A549 (cell line): ENCODE data around the gene PLA2G2A. TPM values are rescaled to one million over a fixed set of nuclear protein-coding genes. Genes with fewer than 3 reads are reported as not detected.

Source experiments
- ATAC-seq, 2 experiments: fragments of 200-7000 bp in 1 of 2; fragments of >200 bp in 1 of 2; cut with Nextera tagmentation in 1 of 2; cut with Tn5 transposase in 1 of 2; 3 replicates each; pipeline versions ENCODE4 v1.8.0 to v1.9.1; 2018 to 2020; ENCODE audit warnings: mild to moderate bottlenecking in 1 of 2, moderate library complexity in 1 of 2
- CTCF ChIA-PET: fragments of 300-600 bp; sonication (Branson Sonifier 250); formaldehyde crosslinking; extraction: SDS; loops from one replicate; lab custom pipeline; 2021; ENCODE audit warnings: antibody characterized with exemption, inconsistent platforms; lab: Yijun Ruan, JAX
- POLR2A ChIA-PET: fragments of 350-600 bp; formaldehyde crosslinking; extraction: SDS; loops from one replicate; lab custom pipeline; 2021; ENCODE audit warnings: antibody characterized with exemption, inconsistent platforms; lab: Yijun Ruan, JAX
- DNase-seq, 2 experiments: peaks; one replicate each; pipeline versions ENCODE4 v3.0.0 to v3.0.0-alpha.2; 2011 to 2016; ENCODE audit warnings: low read depth in 1 of 2, low spot score in 1 of 2
- FAIRE-seq: peaks from 2 replicates; lab custom pipeline; 2011; peaks lifted over from hg19 to GRCh38; lab: Jason Lieb, UNC
- H3K27ac ChIP-seq, 2 experiments: fragments of >200 bp; sonication (Bioruptor Twin); formaldehyde crosslinking; 3 replicates each; pipeline ENCODE4 v1.5.1; 2016 to 2017
- H3K4me1 ChIP-seq: fragments of >200 bp; sonication (Bioruptor Twin); formaldehyde crosslinking; 3 replicates; pipeline ENCODE4 v1.6.1; 2016
- H3K4me2 ChIP-seq: fragments of >200 bp; sonication (Bioruptor Twin); formaldehyde crosslinking; 3 replicates; pipeline ENCODE4 v1.6.1; 2016
- H3K4me3 ChIP-seq: fragments of >200 bp; sonication (Bioruptor Twin); formaldehyde crosslinking; 3 replicates; pipeline ENCODE4 v1.5.1; 2016
- H3K9me3 ChIP-seq: fragments of >200 bp; sonication (Bioruptor Twin); formaldehyde crosslinking; 3 replicates; pipeline ENCODE4 v1.6.1; 2016
- BHLHE40 ChIP-seq: IDR thresholded peaks from 2 replicates; pipeline ENCODE4 v1.6.1; 2012; ENCODE audit warnings: low read depth, low read length, inconsistent platforms
- CEBPB ChIP-seq, 2 experiments: fragments of >200 bp in 1 of 2; sonication (Bioruptor Twin) in 1 of 2; formaldehyde crosslinking in 1 of 2; IDR thresholded peaks; 2 replicates each; pipeline ENCODE4 v1.6.1; 2012 to 2016
- CHD2 ChIP-seq: fragments of 150-350 bp; IDR thresholded peaks from 2 replicates; pipeline ENCODE4 v1.6.1; 2014; ENCODE audit warnings: low read length; ENCODE audit not compliant: partially characterized antibody
- HES2 ChIP-seq: fragments of >200 bp; sonication (Bioruptor Twin); formaldehyde crosslinking; IDR thresholded peaks from 2 replicates; pipeline ENCODE4 v1.6.1; 2016
- HMGXB4 ChIP-seq: fragments of 250-450 bp; sonication (Bioruptor Pico); IDR thresholded peaks from 2 replicates; pipeline ENCODE4 v1.5.0; 2021; ENCODE audit warnings: mild to moderate bottlenecking, moderate library complexity, borderline replicate concordance
- HOXA7 ChIP-seq: fragments of 250-450 bp; sonication (Bioruptor Pico); IDR thresholded peaks from 2 replicates; pipeline ENCODE4 v1.5.0; 2020; ENCODE audit warnings: mild to moderate bottlenecking, moderate library complexity
- HOXB13 ChIP-seq: fragments of 250-450 bp; sonication (Bioruptor Pico); IDR thresholded peaks from 2 replicates; pipeline ENCODE4 v1.5.0; 2020; ENCODE audit warnings: low read depth, mild to moderate bottlenecking, moderate library complexity
- HOXB5 ChIP-seq: fragments of 250-450 bp; sonication (Bioruptor Pico); IDR thresholded peaks from 2 replicates; pipeline ENCODE4 v1.5.0; 2020; ENCODE audit warnings: mild to moderate bottlenecking, moderate library complexity
- JUNB ChIP-seq: fragments of >200 bp; sonication (Bioruptor Twin); formaldehyde crosslinking; IDR thresholded peaks from 2 replicates; pipeline ENCODE4 v1.6.1; 2016
- MAFK ChIP-seq: fragments of 450-650 bp; IDR thresholded peaks from 2 replicates; pipeline ENCODE4 v1.6.1; 2014; ENCODE audit not compliant: partially characterized antibody
- RAD21 ChIP-seq, 2 experiments: fragments of >200 bp in 1 of 2; sonication (Bioruptor Twin) in 1 of 2; formaldehyde crosslinking in 1 of 2; IDR thresholded peaks in 1 of 2; conservative IDR thresholded peaks in 1 of 2; 2 replicates in 1 of 2; 3 replicates in 1 of 2; pipeline ENCODE4 v1.6.1; 2012 to 2018; ENCODE audit warnings: inconsistent platforms in 1 of 2
- RARB ChIP-seq: fragments of 250-450 bp; sonication (Bioruptor Pico); IDR thresholded peaks from 2 replicates; pipeline ENCODE4 v1.8.0; 2021; ENCODE audit warnings: mild to moderate bottlenecking, moderate library complexity
- SMC3 ChIP-seq: fragments of >200 bp; sonication (Bioruptor Twin); formaldehyde crosslinking; IDR thresholded peaks from 3 replicates; pipeline ENCODE4 v1.6.1; 2018; ENCODE audit warnings: inconsistent platforms
- SREBF2 ChIP-seq: fragments of 450-650 bp; IDR thresholded peaks from 2 replicates; pipeline ENCODE4 v1.6.1; 2014; ENCODE audit warnings: mild to moderate bottlenecking, moderate library complexity
- WGBS: methylation state at CpG from one replicate; pipeline ENCODE4 v1.1.6; 2017; ENCODE audit errors: missing lambda C conversion rate; 5-methylcytosine and 5-hydroxymethylcytosine counted together
- polyA plus RNA-seq, 4 experiments: library from polyadenylated mRNA; depleted of rRNA in 3 of 4; stranded (reverse); fragments of >200 nt; fragmentation: RNase III in 1 of 4; extraction: RNeasy Plus Mini Kit Qiagen cat#74134 plus additional on column Dnase treatment in 1 of 4; gene quantifications; 2 replicates in 3 of 4; 3 replicates in 1 of 4; pipeline ENCODE4 v1.2.3, GENCODE V29; 2011 to 2017
- TF ChIP-seq, protein P1 (sequence below): IDR thresholded peaks from 2 replicates; pipeline ENCODE4 v1.6.1; 2012
- TF ChIP-seq, protein P2 (sequence below): fragments of 450-650 bp; IDR thresholded peaks from 2 replicates; pipeline ENCODE4 v1.6.1; 2014; ENCODE audit warnings: antibody characterized with exemption
- TF ChIP-seq, protein P3 (sequence below): fragments of 250-450 bp; sonication (Bioruptor Pico); IDR thresholded peaks from 2 replicates; pipeline ENCODE4 v1.5.0; 2020; ENCODE audit warnings: low read depth, mild to moderate bottlenecking, moderate library complexity
- TF ChIP-seq, protein P4 (sequence below): fragments of 150-350 bp; IDR thresholded peaks from 2 replicates; pipeline ENCODE4 v1.6.1; 2014; ENCODE audit warnings: low read depth, mild to moderate bottlenecking, low read length
- TF ChIP-seq, protein P5 (sequence below): fragments of 200-600 bp; sonication (generic); IDR thresholded peaks from 2 replicates; pipeline ENCODE4 v1.6.1; 2016; ENCODE audit warnings: antibody characterized with exemption, mild to moderate bottlenecking, moderate library complexity

The PLA2G2A gene
- polyA plus RNA-seq, 2 of the 4 experiments (the other 2 are of a cell fraction): 0.13 TPM; not detected in 1

DNA sequence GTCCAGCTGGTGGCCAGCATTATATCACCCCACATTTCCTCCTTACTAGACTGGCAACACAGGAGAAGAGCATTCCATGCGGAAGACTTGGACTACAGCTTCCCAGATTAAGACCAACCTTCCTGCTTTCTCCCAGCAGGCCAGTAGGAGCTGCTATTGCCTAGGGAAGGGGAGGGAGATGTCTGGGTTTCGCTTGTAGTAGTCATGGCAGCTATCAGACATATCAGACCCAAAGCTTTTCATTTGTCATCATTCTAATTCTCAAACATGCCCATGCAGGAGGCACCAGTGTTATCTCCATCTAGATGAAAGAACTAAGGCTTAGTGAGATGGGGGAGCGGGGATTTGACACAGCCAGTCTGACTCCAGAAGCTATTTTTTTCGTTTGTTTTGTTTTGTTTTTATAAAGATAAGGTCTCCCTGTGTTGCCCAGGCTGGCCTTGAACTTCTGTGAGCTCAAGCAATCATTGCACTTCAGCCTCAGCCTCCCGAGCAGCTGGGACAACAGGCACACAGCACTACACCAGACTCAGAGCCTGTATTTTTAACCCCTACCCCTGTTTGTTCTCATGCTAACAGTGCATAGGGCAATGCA is 4.5 kb downstream of the PLA2G2A start (continued):
- TF ChIP-seq HES2: no peak
- no peak for TF ChIP-seq HOXB13 (CRISPR knock-in tag)
- peak; percentile 40 for TF ChIP-seq SMC3
- TF ChIP-seq, protein P1, sequence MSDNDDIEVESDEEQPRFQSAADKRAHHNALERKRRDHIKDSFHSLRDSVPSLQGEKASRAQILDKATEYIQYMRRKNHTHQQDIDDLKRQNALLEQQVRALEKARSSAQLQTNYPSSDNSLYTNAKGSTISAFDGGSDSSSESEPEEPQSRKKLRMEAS: no peak
- TF ChIP-seq SREBF2: no peak

GRCh38 chr1:19973616-19974015 is 5.8 kb downstream of the PLA2G2A start:
- CTCF ChIA-PET: interaction anchor here (1.1 to 1.6 kb wide), 2 partner anchors 53 to 184 kb away, joined by 3 to 9 read pairs; no protein-coding TSS in a partner anchor

More at GRCh38 chr1:19973616-19974015, 5.8 kb downstream of the PLA2G2A start:
- Histone ChIP-seq H3K4me2 (no peak overlapping the region), H3K27ac (no peak overlapping the region), H3K4me1 (no peaks in the 10 kb centered on the region), H3K9me3 (no peaks in the 10 kb centered on the region), H3K4me3 (no peak overlapping the region)
- FAIRE-seq: no peak
- no peak for ATAC-seq
- no peak for TF ChIP-seq RARB
- no peak for TF ChIP-seq JUNB
- TF ChIP-seq BHLHE40: no peak
- no peak for TF ChIP-seq HMGXB4 (CRISPR knock-in tag)
- TF ChIP-seq, protein P2, sequence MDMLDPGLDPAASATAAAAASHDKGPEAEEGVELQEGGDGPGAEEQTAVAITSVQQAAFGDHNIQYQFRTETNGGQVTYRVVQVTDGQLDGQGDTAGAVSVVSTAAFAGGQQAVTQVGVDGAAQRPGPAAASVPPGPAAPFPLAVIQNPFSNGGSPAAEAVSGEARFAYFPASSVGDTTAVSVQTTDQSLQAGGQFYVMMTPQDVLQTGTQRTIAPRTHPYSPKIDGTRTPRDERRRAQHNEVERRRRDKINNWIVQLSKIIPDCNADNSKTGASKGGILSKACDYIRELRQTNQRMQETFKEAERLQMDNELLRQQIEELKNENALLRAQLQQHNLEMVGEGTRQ: no peak
- TF ChIP-seq CHD2: no peak
- no peak for TF ChIP-seq HOXA7 (CRISPR knock-in tag)
- no peak for TF ChIP-seq RAD21 (conservative IDR thresholded peaks at IDR 0.05 in 1 of 2, IDR thresholded peaks at IDR 0.05 in 1 of 2)
- TF ChIP-seq HOXB5 (CRISPR knock-in tag): no peak
- TF ChIP-seq, protein P3, sequence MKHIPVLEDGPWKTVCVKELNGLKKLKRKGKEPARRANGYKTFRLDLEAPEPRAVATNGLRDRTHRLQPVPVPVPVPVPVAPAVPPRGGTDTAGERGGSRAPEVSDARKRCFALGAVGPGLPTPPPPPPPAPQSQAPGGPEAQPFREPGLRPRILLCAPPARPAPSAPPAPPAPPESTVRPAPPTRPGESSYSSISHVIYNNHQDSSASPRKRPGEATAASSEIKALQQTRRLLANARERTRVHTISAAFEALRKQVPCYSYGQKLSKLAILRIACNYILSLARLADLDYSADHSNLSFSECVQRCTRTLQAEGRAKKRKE (CRISPR knock-in tag): no peak
- no peak for TF ChIP-seq MAFK
- TF ChIP-seq, protein P4, sequence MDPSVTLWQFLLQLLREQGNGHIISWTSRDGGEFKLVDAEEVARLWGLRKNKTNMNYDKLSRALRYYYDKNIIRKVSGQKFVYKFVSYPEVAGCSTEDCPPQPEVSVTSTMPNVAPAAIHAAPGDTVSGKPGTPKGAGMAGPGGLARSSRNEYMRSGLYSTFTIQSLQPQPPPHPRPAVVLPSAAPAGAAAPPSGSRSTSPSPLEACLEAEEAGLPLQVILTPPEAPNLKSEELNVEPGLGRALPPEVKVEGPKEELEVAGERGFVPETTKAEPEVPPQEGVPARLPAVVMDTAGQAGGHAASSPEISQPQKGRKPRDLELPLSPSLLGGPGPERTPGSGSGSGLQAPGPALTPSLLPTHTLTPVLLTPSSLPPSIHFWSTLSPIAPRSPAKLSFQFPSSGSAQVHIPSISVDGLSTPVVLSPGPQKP: no peak
- no peak for TF ChIP-seq CEBPB (IDR thresholded peaks at IDR 0.05)
- TF ChIP-seq, protein P5, sequence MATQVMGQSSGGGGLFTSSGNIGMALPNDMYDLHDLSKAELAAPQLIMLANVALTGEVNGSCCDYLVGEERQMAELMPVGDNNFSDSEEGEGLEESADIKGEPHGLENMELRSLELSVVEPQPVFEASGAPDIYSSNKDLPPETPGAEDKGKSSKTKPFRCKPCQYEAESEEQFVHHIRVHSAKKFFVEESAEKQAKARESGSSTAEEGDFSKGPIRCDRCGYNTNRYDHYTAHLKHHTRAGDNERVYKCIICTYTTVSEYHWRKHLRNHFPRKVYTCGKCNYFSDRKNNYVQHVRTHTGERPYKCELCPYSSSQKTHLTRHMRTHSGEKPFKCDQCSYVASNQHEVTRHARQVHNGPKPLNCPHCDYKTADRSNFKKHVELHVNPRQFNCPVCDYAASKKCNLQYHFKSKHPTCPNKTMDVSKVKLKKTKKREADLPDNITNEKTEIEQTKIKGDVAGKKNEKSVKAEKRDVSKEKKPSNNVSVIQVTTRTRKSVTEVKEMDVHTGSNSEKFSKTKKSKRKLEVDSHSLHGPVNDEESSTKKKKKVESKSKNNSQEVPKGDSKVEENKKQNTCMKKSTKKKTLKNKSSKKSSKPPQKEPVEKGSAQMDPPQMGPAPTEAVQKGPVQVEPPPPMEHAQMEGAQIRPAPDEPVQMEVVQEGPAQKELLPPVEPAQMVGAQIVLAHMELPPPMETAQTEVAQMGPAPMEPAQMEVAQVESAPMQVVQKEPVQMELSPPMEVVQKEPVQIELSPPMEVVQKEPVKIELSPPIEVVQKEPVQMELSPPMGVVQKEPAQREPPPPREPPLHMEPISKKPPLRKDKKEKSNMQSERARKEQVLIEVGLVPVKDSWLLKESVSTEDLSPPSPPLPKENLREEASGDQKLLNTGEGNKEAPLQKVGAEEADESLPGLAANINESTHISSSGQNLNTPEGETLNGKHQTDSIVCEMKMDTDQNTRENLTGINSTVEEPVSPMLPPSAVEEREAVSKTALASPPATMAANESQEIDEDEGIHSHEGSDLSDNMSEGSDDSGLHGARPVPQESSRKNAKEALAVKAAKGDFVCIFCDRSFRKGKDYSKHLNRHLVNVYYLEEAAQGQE: no peak
- DNase-seq: no peak
- POLR2A ChIA-PET: no interaction called here
- 13% methylated on average over 3 of the region's 3 CpGs for WGBS
